Raji (cell line): ENCODE results near the gene NCOA7.

Experiments used
- POLR2A ChIP-seq: IDR thresholded peaks from 2 replicates; pipeline ENCODE4 v1.6.1; 2011; ENCODE audit warnings: low read depth, low read length, control low read depth; ENCODE audit not compliant: insufficient read depth

NCOA7 gene

GRCh38 chr6:125794342-125795137, 3.8 kb downstream of the NCOA7 start:
- no peak for TF ChIP-seq POLR2A

- TF ChIP-seq POLR2A, result no peak
These were observed 4.5 kb downstream of the NCOA7 start for GRCh38 chr6:125795301-125795700.

DNA sequence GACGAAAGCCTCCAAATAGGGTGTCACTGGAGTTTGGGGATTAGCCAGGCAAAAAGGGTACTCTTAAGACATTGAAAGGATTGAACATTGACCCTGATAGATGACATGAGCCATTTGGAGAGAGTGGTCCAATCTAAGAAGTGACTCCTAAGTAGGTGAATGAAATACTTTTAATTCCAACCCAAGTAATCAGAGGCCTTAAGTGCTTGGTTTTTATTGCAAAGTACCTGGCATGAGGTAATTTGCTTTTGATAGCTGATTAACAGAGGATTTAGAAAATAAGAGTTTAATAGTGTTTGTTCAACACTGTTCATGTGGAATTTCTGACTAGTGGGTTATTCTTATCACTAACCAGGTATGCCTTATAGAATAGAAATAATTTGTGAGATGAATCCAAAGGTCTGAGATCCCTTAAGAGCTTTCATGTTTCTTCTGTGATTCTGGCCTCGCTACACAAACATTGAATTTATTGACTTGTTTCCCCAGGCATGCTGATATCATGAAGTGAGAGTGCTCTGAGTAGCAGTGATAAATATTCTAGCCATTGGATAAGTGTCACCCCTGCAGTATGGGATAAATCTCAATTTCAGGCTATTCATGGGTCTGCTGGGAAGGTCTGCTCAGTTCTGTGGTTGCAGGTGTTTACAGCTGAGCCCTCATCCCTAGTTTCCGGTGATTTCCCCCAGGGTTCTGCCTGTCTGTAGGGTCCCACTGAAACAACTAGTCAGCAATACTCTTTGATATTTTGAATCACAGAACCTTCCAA, 6.5 kb downstream of the NCOA7 start:
- TF ChIP-seq POLR2A, result no peak

DNA sequence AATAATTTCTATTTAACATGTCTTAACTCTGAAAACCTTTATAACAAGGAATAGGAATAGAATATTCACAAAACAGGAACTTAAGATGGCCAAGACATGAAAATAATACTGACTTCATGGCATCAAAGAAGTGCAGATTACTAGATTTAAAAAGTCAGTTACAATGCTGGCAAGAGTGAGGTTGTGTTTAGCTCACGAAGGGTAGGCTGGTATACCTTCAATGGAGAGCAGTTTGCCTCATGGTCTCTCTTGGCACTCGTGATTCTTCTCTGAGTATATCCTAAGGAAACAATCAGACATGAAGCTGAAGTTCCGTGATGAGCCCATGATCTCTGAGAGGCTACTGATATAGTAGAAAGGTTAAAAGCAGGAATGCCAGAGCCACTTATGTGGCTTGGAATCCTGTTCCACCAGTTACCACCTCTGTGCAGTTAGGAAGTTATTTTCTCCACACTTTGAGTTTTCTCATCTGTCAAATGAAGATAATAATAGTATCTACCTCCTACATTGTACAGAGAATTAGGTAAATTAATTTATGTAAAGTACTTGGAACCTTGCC, 7.2 kb downstream of the NCOA7 start:
- no peak for TF ChIP-seq POLR2A

- no peak for TF ChIP-seq POLR2A
These were observed 8.2 kb downstream of the NCOA7 start for GRCh38 chr6:125798734-125799508.

- TF ChIP-seq POLR2A, result no peak
These were observed 11.6 kb downstream of the NCOA7 start for GRCh38 chr6:125802383-125802782.

GRCh38 chr6:125802943-125803377, 12.2 kb downstream of the NCOA7 start:
- no peak for TF ChIP-seq POLR2A

GRCh38 chr6:125804264-125804663, 13.5 kb downstream of the NCOA7 start:
- TF ChIP-seq POLR2A, result no peak

DNA sequence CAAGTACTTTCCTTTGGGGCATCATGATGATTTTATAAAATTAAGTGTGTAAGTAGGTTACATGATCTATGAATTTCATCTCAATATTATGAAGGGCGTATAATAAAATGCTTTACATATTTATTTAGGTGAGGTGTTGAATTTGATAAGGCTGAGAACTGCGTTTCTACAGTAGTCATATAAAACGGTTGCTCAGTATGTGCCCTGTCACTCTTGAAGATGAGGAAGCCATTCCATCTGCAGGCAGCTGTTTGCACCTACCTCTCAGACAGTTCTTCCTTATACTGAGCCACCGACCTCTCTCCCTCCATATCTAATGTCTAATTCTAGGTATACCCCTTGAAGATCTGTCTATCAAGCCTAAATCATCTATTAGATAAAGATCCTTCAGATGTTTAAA, 16.1 kb downstream of the NCOA7 start:
- no peak for TF ChIP-seq POLR2A

DNA sequence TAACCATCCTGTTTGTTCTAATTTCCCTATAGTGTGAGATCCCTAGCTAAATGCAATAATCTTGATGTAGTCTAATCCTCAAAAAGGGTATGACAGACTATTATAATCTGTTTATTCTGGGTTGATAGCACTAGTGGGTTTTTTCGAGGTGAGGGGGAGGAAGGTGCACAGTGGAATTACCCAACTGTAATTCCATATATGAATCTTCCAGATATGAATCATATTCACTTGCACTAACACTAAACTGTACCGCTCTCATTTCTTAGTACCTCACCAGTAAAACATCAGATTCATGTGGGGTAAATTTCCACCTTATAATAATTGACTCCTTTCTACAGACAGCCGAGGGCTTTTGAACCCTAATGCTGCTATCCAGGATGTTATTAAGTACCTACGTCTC, 16.5 kb downstream of the NCOA7 start:
- TF ChIP-seq POLR2A, result no peak

DNA sequence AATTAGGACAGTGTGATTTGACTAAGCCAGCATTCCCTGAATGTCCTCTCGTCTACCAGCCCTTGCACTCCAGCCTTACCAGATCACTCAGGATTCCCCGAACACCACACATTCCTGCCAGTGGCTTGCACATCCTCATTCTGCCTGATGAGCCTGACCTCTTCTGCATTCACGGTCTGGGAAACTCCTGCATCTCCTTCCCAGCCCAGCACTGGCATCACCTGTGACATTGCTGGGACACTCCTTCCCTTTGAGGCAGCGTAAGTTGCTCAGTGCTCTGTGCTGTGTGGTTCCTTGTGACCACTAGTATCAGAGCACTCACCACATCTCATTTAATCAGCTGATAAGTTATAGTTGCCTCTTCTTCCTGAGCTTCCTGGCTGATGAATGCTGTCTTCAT, 17.3 kb downstream of the NCOA7 start:
- no peak for TF ChIP-seq POLR2A

DNA sequence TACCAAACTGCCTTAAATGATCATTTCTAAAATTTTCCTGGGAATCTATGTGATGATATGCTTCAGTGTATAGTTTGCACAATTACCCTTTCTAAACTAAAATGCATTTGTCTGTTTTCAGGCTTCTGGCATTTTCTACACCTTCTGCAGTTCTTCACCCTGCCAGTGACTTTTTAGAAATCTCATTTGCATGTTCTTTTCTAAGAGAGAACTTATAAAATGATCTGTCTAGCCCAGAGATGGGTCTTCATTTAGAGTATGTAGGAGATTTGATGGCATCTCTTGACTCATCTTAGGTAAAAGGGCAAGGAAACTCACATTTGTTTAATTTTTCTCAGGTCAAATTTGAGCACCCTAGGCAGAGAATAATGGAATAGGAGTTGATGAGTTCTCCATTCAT, 17.8 kb downstream of the NCOA7 start:
- TF ChIP-seq POLR2A, result no peak

DNA sequence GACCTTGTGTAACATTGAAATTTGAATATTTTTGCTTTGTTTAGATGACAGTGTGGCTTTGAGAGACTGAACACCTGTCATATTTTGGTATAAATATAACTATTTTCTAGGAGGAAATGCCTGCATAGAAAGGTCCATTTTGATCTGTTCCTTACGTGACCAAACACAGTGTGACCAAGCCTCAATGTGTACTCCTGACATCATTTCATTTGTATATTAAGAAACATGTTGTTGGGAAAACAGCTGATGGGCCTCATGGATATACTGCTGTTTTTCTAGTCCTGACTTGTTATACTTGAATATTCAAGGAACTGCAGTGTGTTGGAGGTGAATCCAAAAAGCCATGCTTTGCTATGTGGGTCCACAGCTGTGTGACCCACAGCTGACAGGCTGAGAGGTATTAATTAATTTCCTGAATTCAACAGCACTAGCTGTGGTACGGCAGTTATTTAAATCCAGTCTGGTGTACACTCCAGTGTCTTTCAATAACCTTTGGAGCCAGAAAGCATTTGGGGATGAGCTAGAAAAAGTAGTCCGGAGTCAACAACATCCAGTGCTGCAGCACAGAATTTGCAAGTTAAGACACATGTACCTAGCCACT, 18.9 kb downstream of the NCOA7 start:
- no peak for TF ChIP-seq POLR2A

DNA sequence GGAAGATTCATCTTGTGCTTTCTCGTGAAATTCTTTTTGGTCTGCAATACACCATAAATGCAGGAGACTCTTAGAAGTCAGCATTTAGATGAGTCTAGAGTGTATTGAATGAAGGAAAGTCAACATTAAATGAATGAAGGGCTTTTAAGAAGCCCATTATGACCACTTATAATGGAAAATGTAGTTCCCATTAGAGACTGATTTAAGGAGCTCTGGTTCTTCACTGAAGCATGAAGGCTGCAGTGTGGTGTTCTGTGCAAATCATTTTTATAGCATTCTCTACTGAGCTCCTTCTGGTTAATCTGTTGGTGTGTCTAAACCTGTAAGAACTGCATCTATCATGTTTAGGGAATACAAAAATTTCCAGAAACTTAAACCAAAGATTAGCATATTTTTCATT, 19.7 kb downstream of the NCOA7 start:
- no peak for TF ChIP-seq POLR2A

GRCh38 chr6:125811259-125811658, 20.5 kb downstream of the NCOA7 start:
- no peak for TF ChIP-seq POLR2A
